OCI-LY7 (cell line): ENCODE measurements around the gene TEX22. TPM values are rescaled to one million over a fixed set of nuclear protein-coding genes. Genes with fewer than 3 reads are reported as not detected.

Experiments used
- BruUV-seq: library from RNA; stranded (reverse); fragments of 400-500 nt; replicated peaks from 2 replicates; lab custom pipeline; 2021; lab: Mats Ljungman, UMichigan
- CTCF ChIA-PET: fragments of 300-600 bp; sonication (Branson Sonifier 250); formaldehyde crosslinking; loops from one replicate; lab custom pipeline; 2022; ENCODE audit warnings: antibody characterized with exemption; ENCODE audit not compliant: unreplicated experiment; lab: Charles Lee
- POLR2A ChIA-PET: fragments of 300-600 bp; sonication (Branson Sonifier 250); formaldehyde crosslinking; loops from one replicate; lab custom pipeline; 2022; ENCODE audit warnings: antibody characterized with exemption; lab: Charles Lee
- DNase-seq: peaks from one replicate; pipeline ENCODE4 v3.0.0-alpha.2; 2015; ENCODE audit warnings: low spot score
- H2AFZ ChIP-seq: fragments of 200-600 bp; sonication (generic), shearing (Covaris generic); 2 replicates; pipeline ENCODE4 v1.6.1; 2014; ENCODE audit warnings: mild to moderate bottlenecking, antibody characterized with exemption, low read length, moderate library complexity
- H3K27ac ChIP-seq: fragments of 200-600 bp; sonication (generic); 2 replicates; pipeline ENCODE4 v1.5.1; 2014; ENCODE audit warnings: mixed run types, low read depth, mild to moderate bottlenecking, moderate library complexity, low read length, inconsistent platforms; ENCODE audit not compliant: poor library complexity, severe bottlenecking
- H3K36me3 ChIP-seq: fragments of 200-600 bp; sonication (generic); 2 replicates; pipeline ENCODE4 v1.6.1; 2014; ENCODE audit warnings: mild to moderate bottlenecking, antibody characterized with exemption, low read length, moderate library complexity, mixed read lengths; ENCODE audit not compliant: insufficient read depth
- H3K4me1 ChIP-seq: fragments of 200-600 bp; sonication (generic); 2 replicates; pipeline ENCODE4 v1.5.1; 2014; ENCODE audit warnings: mild to moderate bottlenecking, low read length; ENCODE audit not compliant: insufficient read depth, poor library complexity, severe bottlenecking
- H3K4me2 ChIP-seq: fragments of 200-600 bp; sonication (generic); 2 replicates; pipeline ENCODE4 v1.6.1; 2014; ENCODE audit warnings: mild to moderate bottlenecking, low read length
- H3K4me3 ChIP-seq: fragments of 200-600 bp; sonication (generic); 2 replicates; pipeline ENCODE4 v1.5.1; 2014; ENCODE audit warnings: mild to moderate bottlenecking, low read depth, low read length; ENCODE audit not compliant: poor library complexity, severe bottlenecking
- H3K79me2 ChIP-seq: fragments of 200-600 bp; sonication (generic); 2 replicates; pipeline ENCODE4 v1.6.1; 2016; ENCODE audit warnings: low read depth, mild to moderate bottlenecking, low read length, moderate library complexity, mixed read lengths; ENCODE audit not compliant: insufficient read depth
- H3K9me2 ChIP-seq: fragments of 200-600 bp; sonication (generic); 2 replicates; pipeline ENCODE4 v1.6.1; 2016; ENCODE audit warnings: mild to moderate bottlenecking, low read length, mixed read lengths; ENCODE audit not compliant: insufficient read depth
- H3K9me3 ChIP-seq: fragments of 200-600 bp; sonication (generic); 2 replicates; pipeline ENCODE4 v1.6.1; 2014; ENCODE audit warnings: mild to moderate bottlenecking, mixed run types, low read length, mixed read lengths
- H4K20me1 ChIP-seq: fragments of 200-600 bp; sonication (generic); 2 replicates; pipeline ENCODE4 v1.6.1; 2014; ENCODE audit warnings: mild to moderate bottlenecking, antibody characterized with exemption, low read length, moderate library complexity, mixed read lengths; ENCODE audit not compliant: insufficient read depth
- EZH2phosphoT487 ChIP-seq: fragments of 200-600 bp; sonication (generic); IDR thresholded peaks from 2 replicates; pipeline ENCODE4 v1.6.1; 2018; ENCODE audit warnings: low read depth, borderline replicate concordance, mild to moderate bottlenecking, mixed run types, antibody characterized with exemption, low read length, moderate library complexity, mixed read lengths
- intact Hi-C: fragments of 100-400 bp; cut with micrococcal nuclease; formaldehyde crosslinking; loops from one replicate; pipeline ENCODE4 v1.10.0; 2022; ENCODE audit not compliant: unreplicated experiment
- total RNA-seq, 2 experiments: library from RNA; depleted of rRNA in 1 of 2; stranded (reverse); fragments of >200 nt in 1 of 2; shearing (Covaris generic) in 1 of 2; gene quantifications; 2 replicates each; pipeline ENCODE4 v1.2.3, GENCODE V29; 2014 to 2022
- TF ChIP-seq, protein P1 (sequence below): fragments of 200-600 bp; sonication (generic); conservative IDR thresholded peaks from 2 replicates; pipeline ENCODE4 v1.5.1; 2014; ENCODE audit warnings: mild to moderate bottlenecking, antibody characterized with exemption, low read length, moderate library complexity, mixed read lengths

The TEX22 gene
- total RNA-seq, 2 experiments from 2014 or later, result 1.3 to 9.2 TPM

- H3K36me3 ChIP-seq, result no peaks in the 10 kb centered on the region
- H3K4me3 ChIP-seq, result no peak overlapping the region
- H3K4me1 ChIP-seq, result no peaks in the 10 kb centered on the region
- no peaks in the 10 kb centered on the region for H3K9me3 ChIP-seq
- no peak overlapping the region for H3K27ac ChIP-seq
- no peaks in the 10 kb centered on the region for H3K79me2 ChIP-seq
- no peak for DNase-seq
- intact Hi-C loops, result no loop called here
- BruUV-seq, result no TSS peak
- ChIA-PET POLR2A (interaction anchor here (0.7 kb wide), 2 partner anchors 158 to 453 kb away, joined by 3 read pairs; no protein-coding TSS in a partner anchor), CTCF (no interaction called here)
- peak overlapping the region; percentile 39 for H3K4me2 ChIP-seq
- H3K9me2 ChIP-seq, result no peaks in the 10 kb centered on the region
- no peaks in the 10 kb centered on the region for H4K20me1 ChIP-seq
- TF ChIP-seq, protein P1, sequence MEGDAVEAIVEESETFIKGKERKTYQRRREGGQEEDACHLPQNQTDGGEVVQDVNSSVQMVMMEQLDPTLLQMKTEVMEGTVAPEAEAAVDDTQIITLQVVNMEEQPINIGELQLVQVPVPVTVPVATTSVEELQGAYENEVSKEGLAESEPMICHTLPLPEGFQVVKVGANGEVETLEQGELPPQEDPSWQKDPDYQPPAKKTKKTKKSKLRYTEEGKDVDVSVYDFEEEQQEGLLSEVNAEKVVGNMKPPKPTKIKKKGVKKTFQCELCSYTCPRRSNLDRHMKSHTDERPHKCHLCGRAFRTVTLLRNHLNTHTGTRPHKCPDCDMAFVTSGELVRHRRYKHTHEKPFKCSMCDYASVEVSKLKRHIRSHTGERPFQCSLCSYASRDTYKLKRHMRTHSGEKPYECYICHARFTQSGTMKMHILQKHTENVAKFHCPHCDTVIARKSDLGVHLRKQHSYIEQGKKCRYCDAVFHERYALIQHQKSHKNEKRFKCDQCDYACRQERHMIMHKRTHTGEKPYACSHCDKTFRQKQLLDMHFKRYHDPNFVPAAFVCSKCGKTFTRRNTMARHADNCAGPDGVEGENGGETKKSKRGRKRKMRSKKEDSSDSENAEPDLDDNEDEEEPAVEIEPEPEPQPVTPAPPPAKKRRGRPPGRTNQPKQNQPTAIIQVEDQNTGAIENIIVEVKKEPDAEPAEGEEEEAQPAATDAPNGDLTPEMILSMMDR, result no peak
- H2AFZ ChIP-seq, result no peak overlapping the region
Observed at GRCh38 chr14:105363847-105364708, 34.3 kb upstream of the TEX22 start.

GRCh38 chr14:105365101-105365500, 33.2 kb upstream of the TEX22 start:
- no peak for DNase-seq
- no peaks in the 10 kb centered on the region for H3K4me1 ChIP-seq
- no TSS peak for BruUV-seq

DNA sequence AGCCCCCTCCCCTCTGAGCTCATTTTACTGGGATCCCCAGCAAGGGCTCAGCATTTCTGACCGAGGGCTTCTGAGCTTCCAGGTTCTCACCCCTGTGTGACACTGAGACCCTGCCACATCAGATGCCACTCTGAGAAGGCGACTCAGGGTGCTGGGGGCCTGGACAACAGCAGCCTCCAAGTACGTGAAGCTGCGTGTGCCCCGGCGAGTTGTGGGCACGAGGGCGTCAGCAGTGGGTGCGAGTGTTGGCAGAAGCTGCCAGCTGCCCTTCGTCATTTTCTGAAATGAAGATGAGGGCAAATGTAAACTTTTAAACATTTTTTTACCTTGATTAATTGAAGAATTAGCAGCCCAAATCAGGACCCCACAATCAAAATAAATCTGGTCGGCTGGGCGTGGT, 32.7 kb upstream of the TEX22 start:
- H3K9me2 ChIP-seq, result no peaks in the 10 kb centered on the region
- TF ChIP-seq, protein P1, result no peak
- TF ChIP-seq EZH2phosphoT487, result no peak
- POLR2A ChIA-PET, result no interaction called here
- H2AFZ ChIP-seq, result no peak overlapping the region
- no peaks in the 10 kb centered on the region for H3K79me2 ChIP-seq
- H3K36me3 ChIP-seq, result no peaks in the 10 kb centered on the region
- H3K4me2 ChIP-seq, result no peak overlapping the region
- H3K9me3 ChIP-seq, result no peaks in the 10 kb centered on the region
- H4K20me1 ChIP-seq, result no peaks in the 10 kb centered on the region
- H3K4me1 ChIP-seq, result no peaks in the 10 kb centered on the region
- no peak overlapping the region for H3K27ac ChIP-seq
- BruUV-seq, result no TSS peak
- no peak for DNase-seq
- intact Hi-C loops, result no loop called here
- CTCF ChIA-PET, result no interaction called here
- no peak overlapping the region for H3K4me3 ChIP-seq

More at GRCh38 chr14:105365101-105365500, 33.2 kb upstream of the TEX22 start:
- no peak for TF ChIP-seq EZH2phosphoT487
- TF ChIP-seq, protein P1, result no peak
- Histone ChIP-seq H3K4me2 (peak overlapping the region; percentile 39; the same call in 1 of the 2 replicates), H3K9me2 (no peaks in the 10 kb centered on the region), H3K36me3 (no peaks in the 10 kb centered on the region), H3K4me3 (no peak overlapping the region), H3K79me2 (no peaks in the 10 kb centered on the region), H2AFZ (no peak overlapping the region), H4K20me1 (no peaks in the 10 kb centered on the region), H3K9me3 (no peaks in the 10 kb centered on the region), H3K27ac (no peak overlapping the region)
- intact Hi-C loops, result no loop called here
- POLR2A ChIA-PET, result interaction anchor here (0.7 kb wide), 2 partner anchors 157 to 454 kb away, joined by 3 read pairs; no protein-coding TSS in a partner anchor
- CTCF ChIA-PET, result no interaction called here
